GM23248 (cell line): Measurements from ENCODE around the gene OR2J3. TPM values are rescaled to one million over a fixed set of nuclear protein-coding genes. Genes with fewer than 3 reads are reported as not detected.
"Not testable (repeated sequence)": the region's sequence is repeated elsewhere in the genome, so short reads cannot be mapped to it uniquely, and the experiment has no call there.

Experiments
- DNase-seq: peaks from one replicate; pipeline ENCODE4 v3.0.0-alpha.2; 2015
- H2AFZ ChIP-seq: fragments of 200-600 bp; sonication (generic); 2 replicates; pipeline ENCODE4 v1.6.1; 2016; ENCODE audit warnings: antibody characterized with exemption
- H3F3A ChIP-seq: fragments of 200-600 bp; sonication (generic); 2 replicates; pipeline ENCODE4 v1.6.1; 2016; ENCODE audit warnings: mild to moderate bottlenecking, antibody characterized with exemption, mixed run types; ENCODE audit not compliant: insufficient read depth
- H3K27ac ChIP-seq: fragments of 200-600 bp; sonication (generic); 2 replicates; pipeline ENCODE4 v1.5.1; 2016; ENCODE audit warnings: mild to moderate bottlenecking
- H3K27me3 ChIP-seq: fragments of 200-600 bp; sonication (generic); replicated peaks from 2 replicates; pipeline ENCODE4 v1.6.1; 2016; ENCODE audit warnings: mild to moderate bottlenecking; ENCODE audit not compliant: insufficient read depth
- H3K36me3 ChIP-seq: fragments of 200-600 bp; sonication (generic); 2 replicates; pipeline ENCODE4 v1.6.1; 2016; ENCODE audit warnings: low read depth, mild to moderate bottlenecking
- H3K4me1 ChIP-seq: fragments of 200-600 bp; sonication (generic); 2 replicates; pipeline ENCODE4 v1.6.1; 2016; ENCODE audit warnings: mild to moderate bottlenecking; ENCODE audit not compliant: insufficient read depth
- H3K4me2 ChIP-seq: fragments of 200-600 bp; sonication (generic); one replicate; pipeline ENCODE4 v1.6.1; 2016; ENCODE audit warnings: mild to moderate bottlenecking; ENCODE audit not compliant: unreplicated experiment
- H3K4me3 ChIP-seq: fragments of 200-600 bp; sonication (generic); 2 replicates; pipeline ENCODE4 v1.5.1; 2016; ENCODE audit warnings: mild to moderate bottlenecking
- H3K79me2 ChIP-seq: fragments of 200-600 bp; sonication (generic); 2 replicates; pipeline ENCODE4 v1.6.1; 2016; ENCODE audit warnings: mild to moderate bottlenecking; ENCODE audit not compliant: insufficient read depth
- H3K9ac ChIP-seq: fragments of 200-600 bp; sonication (generic); 2 replicates; pipeline ENCODE4 v1.6.1; 2016; ENCODE audit warnings: mild to moderate bottlenecking
- H3K9me2 ChIP-seq: fragments of 200-600 bp; sonication (generic); 2 replicates; pipeline ENCODE4 v1.6.1; 2016; ENCODE audit warnings: mixed run types, mild to moderate bottlenecking, moderate library complexity; ENCODE audit not compliant: insufficient read depth
- H3K9me3 ChIP-seq: fragments of 200-600 bp; sonication (generic); one replicate; pipeline ENCODE4 v1.6.1; 2017; ENCODE audit warnings: low read depth
- H4K20me1 ChIP-seq: fragments of 200-600 bp; sonication (generic); 2 replicates; pipeline ENCODE4 v1.6.0; 2016; ENCODE audit not compliant: insufficient read depth
- EZH2 ChIP-seq: fragments of 200-600 bp; sonication (generic); IDR thresholded peaks from 2 replicates; pipeline ENCODE4 v1.6.1; 2018; ENCODE audit warnings: antibody characterized with exemption, mild to moderate bottlenecking; ENCODE audit not compliant: insufficient read depth, poor library complexity, severe bottlenecking
- EZH2phosphoT487 ChIP-seq: fragments of 200-600 bp; sonication (generic); IDR thresholded peaks from 2 replicates; pipeline ENCODE4 v1.6.1; 2018; ENCODE audit warnings: antibody characterized with exemption, moderate library complexity, mild to moderate bottlenecking, low read depth; ENCODE audit not compliant: insufficient read depth
- WGBS, 2 experiments: methylation state at CpG; one replicate each; pipeline ENCODE4 v1.1.6; 2015 to 2017; ENCODE audit warnings: low lambda C conversion rate in 2 of 2, low coverage in 1 of 2; ENCODE audit errors: missing lambda C conversion rate in 2 of 2; 5-methylcytosine and 5-hydroxymethylcytosine counted together
- in situ Hi-C: fragments of 300-500 bp; cut with MboI; formaldehyde crosslinking; loops from 2 replicates; pipeline ENCODE4 v1.15.0; 2020
- polyA plus RNA-seq: library from polyadenylated mRNA; unstranded; fragments of >200 nt; fragmentation: Nextera tagmentation; extraction: Ambion mirVana; gene quantifications from 2 replicates; pipeline ENCODE4 v1.2.1, GENCODE V29; 2016
- total RNA-seq: library from RNA; depleted of rRNA; stranded (reverse); fragments of >200 nt; shearing (Covaris generic); gene quantifications from 2 replicates; pipeline ENCODE4 v1.2.3, GENCODE V29; 2014

The OR2J3 gene
- total and polyA plus RNA-seq, 2 experiments from 2014 or later, result not detected

- Histone ChIP-seq H3K4me2 (no peak overlapping the region), H3K27ac (no peak overlapping the region), H3K27me3 (no peaks in the 10 kb centered on the region), H3K9me2 (no peaks in the 10 kb centered on the region), H3K79me2 (no peaks in the 10 kb centered on the region), H3K9me3 (no peaks in the 10 kb centered on the region), H3K4me3 (no peak overlapping the region), H3K9ac (no peak overlapping the region), H4K20me1 (no peaks in the 10 kb centered on the region), H3K4me1 (no peaks in the 10 kb centered on the region), H2AFZ (no peak overlapping the region), H3K36me3 (no peaks in the 10 kb centered on the region), H3F3A (no peaks in the 10 kb centered on the region)
- WGBS, 2 experiments, result 31 to 32% methylated on average over 7 of the region's 7 CpGs
- TF ChIP-seq EZH2, result no peak
- TF ChIP-seq EZH2phosphoT487, result no peak
- in situ Hi-C loops, result no loop called here
- DNase-seq, result no peak
Observed at GRCh38 chr6:29112135-29112534, 4.3 kb downstream of the OR2J3 start.

GRCh38 chr6:29114964-29115363 is 7.1 kb downstream of the OR2J3 start:
- H3K4me1 ChIP-seq, H3K27me3 ChIP-seq, H3K9me3 ChIP-seq, H3K4me2 ChIP-seq, H3K36me3 ChIP-seq, H4K20me1 ChIP-seq, in situ Hi-C loops, H3K27ac ChIP-seq, H2AFZ ChIP-seq, H3F3A ChIP-seq, H3K79me2 ChIP-seq, DNase-seq, H3K9me2 ChIP-seq, H3K9ac ChIP-seq, H3K4me3 ChIP-seq: not testable (repeated sequence)
- 48 to 82% methylated on average over 1 to 3 of the region's 3 CpGs for WGBS, 2 experiments

- H3K9ac ChIP-seq, result no peak overlapping the region
- 16 to 30% methylated on average over 13 to 15 of the region's 15 CpGs for WGBS, 2 experiments
- no peaks in the 10 kb centered on the region for H3K79me2 ChIP-seq
- DNase-seq, result no peak
- TF ChIP-seq EZH2 (no peak), EZH2phosphoT487 (no peak)
- H3K27ac ChIP-seq, result no peak overlapping the region
- H3K4me1 ChIP-seq, result no peaks in the 10 kb centered on the region
- H4K20me1 ChIP-seq, result no peaks in the 10 kb centered on the region
- H3K4me2 ChIP-seq, result no peak overlapping the region
- H3K36me3 ChIP-seq, result no peaks in the 10 kb centered on the region
- H3F3A ChIP-seq, result no peaks in the 10 kb centered on the region
- H3K4me3 ChIP-seq, result no peak overlapping the region
- no peak overlapping the region for H2AFZ ChIP-seq
- H3K27me3 ChIP-seq, result no peaks in the 10 kb centered on the region
- H3K9me2 ChIP-seq, result no peaks in the 10 kb centered on the region
- H3K9me3 ChIP-seq, result no peaks in the 10 kb centered on the region
- in situ Hi-C loops, result no loop called here
Observed at GRCh38 chr6:29129326-29130012, 21.6 kb downstream of the OR2J3 start.

- H3K9ac ChIP-seq, result no peak overlapping the region
- H3K27me3 ChIP-seq, result no peaks in the 10 kb centered on the region
- 33 to 53% methylated on average over 4 of the region's 4 CpGs for WGBS, 2 experiments
- no peak overlapping the region for H3K27ac ChIP-seq
- no peak for DNase-seq
- H2AFZ ChIP-seq, result no peak overlapping the region
- TF ChIP-seq EZH2 (no peak), EZH2phosphoT487 (no peak)
- H3F3A ChIP-seq, result no peaks in the 10 kb centered on the region
- no peaks in the 10 kb centered on the region for H3K36me3 ChIP-seq
- H3K4me1 ChIP-seq, result no peaks in the 10 kb centered on the region
- no peaks in the 10 kb centered on the region for H4K20me1 ChIP-seq
- no peaks in the 10 kb centered on the region for H3K9me2 ChIP-seq
- no peak overlapping the region for H3K4me3 ChIP-seq
- no peak overlapping the region for H3K4me2 ChIP-seq
- no peaks in the 10 kb centered on the region for H3K9me3 ChIP-seq
- in situ Hi-C loops, result no loop called here
- no peaks in the 10 kb centered on the region for H3K79me2 ChIP-seq
Observed at GRCh38 chr6:29130644-29131043, 22.8 kb downstream of the OR2J3 start.

GRCh38 chr6:29131691-29132090 is 23.8 kb downstream of the OR2J3 start:
- Histone ChIP-seq H3K79me2 (no peaks in the 10 kb centered on the region), H2AFZ (no peak overlapping the region), H3K4me2 (no peak overlapping the region), H3F3A (no peaks in the 10 kb centered on the region), H3K27ac (no peak overlapping the region), H3K36me3 (no peaks in the 10 kb centered on the region), H3K4me1 (no peaks in the 10 kb centered on the region), H3K9me2 (no peaks in the 10 kb centered on the region), H3K4me3 (no peak overlapping the region), H3K9me3 (no peaks in the 10 kb centered on the region), H4K20me1 (no peaks in the 10 kb centered on the region), H3K27me3 (no peaks in the 10 kb centered on the region), H3K9ac (no peak overlapping the region)
- in situ Hi-C loops, result no loop called here
- 8 to 48% methylated on average over 2 of the region's 2 CpGs for WGBS, 2 experiments
- TF ChIP-seq EZH2, result no peak
- no peak for TF ChIP-seq EZH2phosphoT487
- DNase-seq, result no peak
